HepG2 (cell line): ENCODE measurements around the gene RRAD. TPM values are rescaled to one million over a fixed set of nuclear protein-coding genes. Genes with fewer than 3 reads are reported as not detected.

Experiments used
- ATAC-seq: fragments of 200-7000 bp; cut with Tn5 transposase; 3 replicates; pipeline ENCODE4 v1.9.1; 2020; ENCODE audit warnings: mild to moderate bottlenecking, moderate library complexity
- BruUV-seq: library from RNA; stranded (reverse); fragments of 400-500 nt; replicated peaks from 2 replicates; lab custom pipeline; 2021; lab: Mats Ljungman, UMichigan
- CTCF ChIA-PET: fragments of 300-600 bp; formaldehyde crosslinking; extraction: SDS; loops from one replicate; lab custom pipeline; 2021; ENCODE audit warnings: low total read pairs, inconsistent platforms, low intra/inter-chr PET ratio; lab: Yijun Ruan, JAX
- POLR2A ChIA-PET: fragments of 350-600 bp; sonication (Branson Sonifier 250); formaldehyde crosslinking; loops from one replicate; lab custom pipeline; 2020; ENCODE audit warnings: antibody characterized with exemption, inconsistent platforms; lab: Yijun Ruan, JAX
- DNase-seq: peaks from one replicate; pipeline ENCODE4 v3.0.0-alpha.2; 2015; ENCODE audit warnings: low spot score
- FAIRE-seq: peaks from 3 replicates; lab custom pipeline; 2011; peaks lifted over from hg19 to GRCh38; lab: Jason Lieb, UNC
- H2AFZ ChIP-seq: one replicate; pipeline ENCODE4 v1.6.1; 2011; ENCODE audit warnings: low read length, inconsistent platforms
- H3K27ac ChIP-seq: fragments of 300-600 bp; 3 replicates; pipeline ENCODE4 v1.8.0; 2011; ENCODE audit warnings: mixed run types, mild to moderate bottlenecking, mixed read lengths, low read length, inconsistent platforms; ENCODE audit not compliant: insufficient read depth; ENCODE audit errors: extremely low read length
- H3K27me3 ChIP-seq, 2 experiments: fragments of 200-600 bp in 1 of 2; 2 replicates in 1 of 2; 3 replicates in 1 of 2; pipeline versions ENCODE4 v1.6.0 to v1.8.0; 2011; ENCODE audit warnings: low read length in 2 of 2, mild to moderate bottlenecking in 2 of 2, moderate library complexity in 2 of 2, inconsistent platforms in 1 of 2; ENCODE audit not compliant: insufficient read depth in 2 of 2, control insufficient read depth in 1 of 2
- H3K36me3 ChIP-seq, 2 experiments: fragments of 200-600 bp in 1 of 2; replicated peaks in 1 of 2; 2 replicates in 1 of 2; 3 replicates in 1 of 2; pipeline versions ENCODE4 v1.5.1 to v1.8.0; 2011; ENCODE audit warnings: low read length in 2 of 2, inconsistent platforms in 1 of 2; ENCODE audit not compliant: insufficient read depth in 2 of 2, control insufficient read depth in 1 of 2
- H3K4me1 ChIP-seq: 2 replicates; pipeline ENCODE4 v1.5.1; 2012; ENCODE audit warnings: low read length, inconsistent platforms; ENCODE audit not compliant: insufficient read depth
- H3K4me2 ChIP-seq: 2 replicates; pipeline ENCODE4 v1.6.0; 2011; ENCODE audit warnings: low read depth, low read length, inconsistent platforms
- H3K4me3 ChIP-seq, 3 experiments: fragments of 200-600 bp in 1 of 3; sonication (generic), shearing (Covaris generic) in 1 of 3; replicated peaks in 1 of 3; 2 replicates each; pipeline ENCODE4 v1.5.1; 2011 to 2016; ENCODE audit warnings: low read length in 3 of 3, inconsistent platforms in 2 of 3, low read depth in 2 of 3, mild to moderate bottlenecking in 2 of 3, control low read depth in 1 of 3, mixed read lengths in 1 of 3; ENCODE audit not compliant: insufficient read depth in 1 of 3
- H3K79me2 ChIP-seq: one replicate; pipeline ENCODE4 v1.6.1; 2011; ENCODE audit warnings: low read length, inconsistent platforms; ENCODE audit not compliant: insufficient read depth
- H3K9ac ChIP-seq: 2 replicates; pipeline ENCODE4 v1.6.0; 2011; ENCODE audit warnings: mild to moderate bottlenecking, low read depth, low read length, inconsistent platforms; ENCODE audit not compliant: insufficient read depth
- H3K9me3 ChIP-seq: 2 replicates; pipeline ENCODE4 v1.5.1; 2012; ENCODE audit warnings: mild to moderate bottlenecking, low read length
- H4K20me1 ChIP-seq: 2 replicates; pipeline ENCODE4 v1.6.0; 2011; ENCODE audit warnings: inconsistent platforms, mild to moderate bottlenecking, low read length, moderate library complexity; ENCODE audit not compliant: insufficient read depth
- AFF4 ChIP-seq: sonication (generic); formaldehyde crosslinking; IDR thresholded peaks from 2 replicates; pipeline ENCODE4 v1.4.0; 2020; ENCODE audit warnings: missing genetic modification reagents
- CBX2 ChIP-seq, 2 experiments: fragments of 200-600 bp in 1 of 2; sonication (generic); formaldehyde crosslinking in 1 of 2; IDR thresholded peaks; 2 replicates each; pipeline versions ENCODE4 v1.7.0 to v1.8.1; 2018 to 2022; ENCODE audit warnings: low read depth in 2 of 2, low read length in 1 of 2, mild to moderate bottlenecking in 1 of 2, missing genetic modification reagents in 1 of 2
- CSRNP2 ChIP-seq: sonication (generic); formaldehyde crosslinking; conservative IDR thresholded peaks from 2 replicates; pipeline ENCODE4 v1.8.0; 2022; ENCODE audit warnings: low read depth, missing genetic modification reagents
- IRX3 ChIP-seq: sonication (generic); formaldehyde crosslinking; IDR thresholded peaks from 2 replicates; pipeline ENCODE4 v1.8.1; 2023; ENCODE audit warnings: mild to moderate bottlenecking, low read depth, missing genetic modification reagents, borderline replicate concordance
- KMT2A ChIP-seq: sonication (generic); formaldehyde crosslinking; IDR thresholded peaks from 2 replicates; pipeline ENCODE4 v1.4.0; 2020; ENCODE audit warnings: missing genetic modification reagents
- MAFF ChIP-seq: IDR thresholded peaks from 2 replicates; pipeline ENCODE4 v1.6.1; 2011; ENCODE audit warnings: low read depth, low read length, improper control_type of control experiment
- TRAFD1 ChIP-seq: sonication (generic); formaldehyde crosslinking; IDR thresholded peaks from 2 replicates; pipeline ENCODE4 v1.5.1; 2020; ENCODE audit warnings: missing genetic modification reagents, mild to moderate bottlenecking, borderline replicate concordance
- ZBTB25 ChIP-seq: IDR thresholded peaks from 2 replicates; pipeline ENCODE4 v1.6.1; 2018; ENCODE audit warnings: missing genetic modification reagents
- ZNF160 ChIP-seq: sonication (generic); formaldehyde crosslinking; IDR thresholded peaks from 2 replicates; pipeline ENCODE4 v1.8.0; 2022; ENCODE audit warnings: mild to moderate bottlenecking, inconsistent platforms, missing genetic modification reagents
- ZNF224 ChIP-seq: sonication (generic); formaldehyde crosslinking; IDR thresholded peaks from 2 replicates; pipeline ENCODE4 v1.5.0; 2020; ENCODE audit warnings: mild to moderate bottlenecking, missing genetic modification reagents
- ZNF816 ChIP-seq: sonication (generic); formaldehyde crosslinking; IDR thresholded peaks from 2 replicates; pipeline ENCODE4 v1.8.0; 2022; ENCODE audit warnings: missing genetic modification reagents, mild to moderate bottlenecking, borderline replicate concordance
- ZSCAN5A ChIP-seq: sonication (generic); formaldehyde crosslinking; IDR thresholded peaks from 2 replicates; pipeline ENCODE4 v1.8.0; 2022; ENCODE audit warnings: mild to moderate bottlenecking, missing genetic modification reagents, borderline replicate concordance
- WGBS: methylation state at CpG from one replicate; pipeline ENCODE4 v1.1.6; 2017; ENCODE audit warnings: low lambda C conversion rate; 5-methylcytosine and 5-hydroxymethylcytosine counted together
- in situ Hi-C: cut with HindIII; loops from 2 replicates; pipeline ENCODE4 v1.10.0; 2017; ENCODE audit warnings: low pct_unique_long_range_greater_than_20kb; ENCODE audit not compliant: extremely low pct_ligation_motif_present
- intact Hi-C: fragments of 100-400 bp; cut with micrococcal nuclease; formaldehyde crosslinking; loops from one replicate; pipeline ENCODE4 v1.10.0; 2022; ENCODE audit not compliant: unreplicated experiment
- polyA plus RNA-seq, 8 experiments: library from polyadenylated mRNA; depleted of rRNA in 3 of 8; stranded (reverse) in 7 of 8; unstranded in 1 of 8; fragments of >200 nt; fragmentation: Illumina TruSeq in 4 of 8; extraction: Trizol in 4 of 8; gene quantifications; 2 replicates each; pipeline versions ENCODE4 v1.2.1 to v1.2.3, GENCODE V29; 2011 to 2016; ENCODE audit warnings: low read depth in 4 of 8, missing spikeins in 1 of 8, mixed read lengths in 1 of 8; ENCODE audit not compliant: insufficient read depth in 1 of 8
- total RNA-seq, 5 experiments: library from RNA; depleted of rRNA; stranded (reverse); fragments of >200 nt; fragmentation: Illumina TruSeq; extraction: Trizol; gene quantifications; 2 replicates each; pipeline ENCODE4 v1.2.3, GENCODE V29; 2016; ENCODE audit warnings: low read depth in 1 of 5

The RRAD gene
- total and polyA plus RNA-seq, 2 of the 13 experiments (the other 11 are each of a cell fraction or from before 2014, with no cell fraction given): 0.80 to 1.1 TPM

GRCh38 chr16:66915041-66915440 lies 10.3 kb downstream of the RRAD start (continued):
- no peak for TF ChIP-seq TRAFD1 (CRISPR knock-in tag)
- TF ChIP-seq CBX2 (IDR thresholded peaks at IDR 0.05; ENCODE audit: low read depth, low read length): no peak
- no peak for TF ChIP-seq CBX2 (CRISPR knock-in tag; IDR thresholded peaks at IDR 0.05; ENCODE audit: low read depth)
- TF ChIP-seq ZNF160 (CRISPR knock-in tag): no peak

GRCh38 chr16:66914541-66914940 lies 10.8 kb downstream of the RRAD start:
- FAIRE-seq (no peak), DNase-seq (no peak), ATAC-seq (no peak)
- 96% methylated on average over 7 of the region's 7 CpGs for WGBS
- BruUV-seq: no TSS peak
- Histone ChIP-seq H3K9me3 (no peaks in the 10 kb centered on the region), H3K9ac (no peak overlapping the region), H3K4me2 (no peak overlapping the region), H3K36me3 (no peaks in the 10 kb centered on the region), H4K20me1 (no peaks in the 10 kb centered on the region), H3K4me1 (peaks cover 37% of the 10 kb centered on the region), H3K79me2 (no peaks in the 10 kb centered on the region), H2AFZ (no peak overlapping the region), H3K4me3 (no peak overlapping the region), H3K27ac (no peak overlapping the region), H3K27me3 (no peaks in the 10 kb centered on the region; a peak in 1 of 5 replicates)
- ChIA-PET CTCF (no interaction called here), POLR2A (no interaction called here)
- intact Hi-C loops (no loop called here), in situ Hi-C loops (no loop called here)
- TF ChIP-seq AFF4 (no peak), ZBTB25 (CRISPR knock-in tag) (no peak), MAFF (no peak), ZSCAN5A (CRISPR knock-in tag) (no peak), CSRNP2 (no peak), IRX3 (CRISPR knock-in tag) (no peak), KMT2A (CRISPR knock-in tag) (no peak), ZNF816 (no peak), ZNF224 (CRISPR knock-in tag) (no peak)
